Measurements from ENCODE around the gene EFR3B. TPM values are rescaled to one million over a fixed set of nuclear protein-coding genes. Genes with fewer than 3 reads are reported as not detected.
"Not testable (repeated sequence)": the region's sequence is repeated elsewhere in the genome, so short reads cannot be mapped to it uniquely, and the experiment has no call there.

EFR3B gene
- total RNA-seq, 3 donors from 2014 or later (not counting 1 experiment from before 2014, with no cell fraction given): 0.05 TPM; not detected in 2

DNA sequence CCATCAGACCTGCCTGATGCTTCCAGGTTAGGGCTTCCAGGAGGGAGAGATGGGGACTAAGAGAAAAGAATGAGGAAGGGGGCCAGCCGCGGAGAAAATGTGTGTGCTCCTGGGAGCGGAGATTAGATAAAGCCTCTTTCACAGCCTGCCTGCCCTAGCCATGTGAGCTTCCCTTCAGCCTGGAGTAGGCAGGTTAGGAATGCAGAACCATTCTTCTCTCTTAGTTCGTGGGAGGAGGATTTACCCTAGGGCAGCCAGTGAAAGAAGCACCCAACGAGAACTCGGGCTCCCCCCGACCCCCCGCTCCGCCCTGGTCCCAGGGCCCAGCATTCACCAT is 90.4 kb downstream of the EFR3B start:
- TF ChIP-seq, protein P1, sequence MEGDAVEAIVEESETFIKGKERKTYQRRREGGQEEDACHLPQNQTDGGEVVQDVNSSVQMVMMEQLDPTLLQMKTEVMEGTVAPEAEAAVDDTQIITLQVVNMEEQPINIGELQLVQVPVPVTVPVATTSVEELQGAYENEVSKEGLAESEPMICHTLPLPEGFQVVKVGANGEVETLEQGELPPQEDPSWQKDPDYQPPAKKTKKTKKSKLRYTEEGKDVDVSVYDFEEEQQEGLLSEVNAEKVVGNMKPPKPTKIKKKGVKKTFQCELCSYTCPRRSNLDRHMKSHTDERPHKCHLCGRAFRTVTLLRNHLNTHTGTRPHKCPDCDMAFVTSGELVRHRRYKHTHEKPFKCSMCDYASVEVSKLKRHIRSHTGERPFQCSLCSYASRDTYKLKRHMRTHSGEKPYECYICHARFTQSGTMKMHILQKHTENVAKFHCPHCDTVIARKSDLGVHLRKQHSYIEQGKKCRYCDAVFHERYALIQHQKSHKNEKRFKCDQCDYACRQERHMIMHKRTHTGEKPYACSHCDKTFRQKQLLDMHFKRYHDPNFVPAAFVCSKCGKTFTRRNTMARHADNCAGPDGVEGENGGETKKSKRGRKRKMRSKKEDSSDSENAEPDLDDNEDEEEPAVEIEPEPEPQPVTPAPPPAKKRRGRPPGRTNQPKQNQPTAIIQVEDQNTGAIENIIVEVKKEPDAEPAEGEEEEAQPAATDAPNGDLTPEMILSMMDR (IDR thresholded peaks at IDR 0.05): no peak
- Mint-ChIP-seq H3K4me1 (peaks cover 0 to 10% of the 10 kb centered on the region in 2 donors), H3K36me3 (no peaks in the 10 kb centered on the region), H3K27ac (no peak overlapping the region), H3K9me3 (no peaks in the 10 kb centered on the region), H3K27me3 (ENCODE audit: low read depth in 2 of 2) (peaks cover 60 to 67% of the 10 kb centered on the region in 2 donors), H3K4me3 (no peak overlapping the region)
- ATAC-seq: no peak
- Histone ChIP-seq H3K27me3 (ENCODE audit: control insufficient read depth, insufficient read depth, low read length) (peaks cover 30% of the 10 kb centered on the region), H3K27ac (ENCODE audit: low read length) (no peak overlapping the region), H3K4me3 (ENCODE audit: low read length) (no peak overlapping the region), H3K4me1 (ENCODE audit: control insufficient read depth, insufficient read depth, low read length) (peaks cover 14% of the 10 kb centered on the region), H3K36me3 (ENCODE audit: control insufficient read depth, insufficient read depth, low read length) (no peaks in the 10 kb centered on the region), H3K9me3 (ENCODE audit: control insufficient read depth, insufficient read depth, low read length) (no peaks in the 10 kb centered on the region)
- 37% methylated on average over 9 of the region's 9 CpGs for WGBS (ENCODE audit: insufficient coverage)
- intact Hi-C loops (cut with micrococcal nuclease): no loop called here
- no peak for DNase-seq

DNA sequence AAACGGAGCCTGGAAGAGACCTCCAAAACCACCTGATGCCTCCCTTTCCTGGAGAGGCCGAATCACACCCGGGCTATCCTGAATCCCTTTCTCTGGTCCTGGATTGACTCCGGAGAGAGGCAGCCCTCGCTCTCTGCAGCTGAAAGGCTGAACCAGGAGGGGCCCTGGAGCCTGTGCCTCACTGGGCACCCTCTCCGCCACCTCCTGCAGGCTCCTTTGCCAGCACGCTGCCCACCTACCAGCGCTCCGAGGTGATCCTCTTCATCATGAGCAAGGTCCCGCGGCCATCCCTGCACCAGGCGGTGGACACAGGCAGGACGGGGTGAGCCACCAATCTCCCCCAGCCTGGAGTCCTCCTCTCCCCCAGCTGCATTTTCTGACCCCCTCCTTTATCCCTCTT is 90.8 kb downstream of the EFR3B start:
- ATAC-seq (no peak), DNase-seq (no peak)
- TF ChIP-seq, protein P1 (IDR thresholded peaks at IDR 0.05): no peak
- WGBS (ENCODE audit: insufficient coverage): 89% methylated on average over 13 of the region's 13 CpGs
- no peak overlapping the region for H3K4me3 Mint-ChIP-seq
- peaks cover 0 to 10% of the 10 kb centered on the region in 2 donors for H3K4me1 Mint-ChIP-seq
- intact Hi-C loops (cut with micrococcal nuclease): no loop called here
- H3K27ac Mint-ChIP-seq: no peak overlapping the region
- no peaks in the 10 kb centered on the region for H3K36me3 Mint-ChIP-seq
- no peaks in the 10 kb centered on the region for H3K9me3 Mint-ChIP-seq
- Histone ChIP-seq H3K36me3 (ENCODE audit: control insufficient read depth, insufficient read depth, low read length) (no peaks in the 10 kb centered on the region), H3K4me1 (ENCODE audit: control insufficient read depth, insufficient read depth, low read length) (peaks cover 14% of the 10 kb centered on the region), H3K27me3 (ENCODE audit: control insufficient read depth, insufficient read depth, low read length) (peaks cover 30% of the 10 kb centered on the region), H3K9me3 (ENCODE audit: control insufficient read depth, insufficient read depth, low read length) (no peaks in the 10 kb centered on the region), H3K27ac (ENCODE audit: low read length) (no peak overlapping the region), H3K4me3 (ENCODE audit: low read length) (no peak overlapping the region)
- peaks cover 62 to 67% of the 10 kb centered on the region in 2 donors for H3K27me3 Mint-ChIP-seq (ENCODE audit: low read depth in 2 of 2)

DNA sequence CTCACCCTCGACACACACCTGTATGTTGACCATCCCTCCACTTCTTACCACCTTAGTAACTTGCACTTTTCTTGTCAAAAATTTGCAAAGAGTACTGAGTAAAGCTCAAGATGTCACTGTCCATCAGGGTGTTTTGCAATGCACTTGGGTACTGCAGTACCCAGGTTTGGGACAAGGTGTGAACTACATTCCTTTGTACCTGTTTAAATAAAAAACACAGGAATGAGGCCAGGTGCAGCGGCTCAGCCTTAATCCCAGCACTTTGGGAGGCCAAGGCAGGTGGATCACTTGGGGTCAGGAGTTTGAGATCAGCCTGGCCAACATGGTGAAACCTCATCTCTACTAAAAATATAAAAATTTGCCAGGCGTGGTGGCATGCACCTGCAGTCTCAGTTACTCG is 98.7 kb downstream of the EFR3B start:
- H3K4me1 ChIP-seq (ENCODE audit: control insufficient read depth, insufficient read depth, low read length); H3K4me3 Mint-ChIP-seq; DNase-seq; H3K36me3 Mint-ChIP-seq; H3K27ac ChIP-seq (ENCODE audit: low read length); H3K36me3 ChIP-seq (ENCODE audit: control insufficient read depth, insufficient read depth, low read length); H3K4me1 Mint-ChIP-seq; H3K9me3 ChIP-seq (ENCODE audit: control insufficient read depth, insufficient read depth, low read length); H3K4me3 ChIP-seq (ENCODE audit: low read length); intact Hi-C loops (cut with micrococcal nuclease); H3K27ac Mint-ChIP-seq; ATAC-seq; H3K27me3 ChIP-seq (ENCODE audit: control insufficient read depth, insufficient read depth, low read length); H3K9me3 Mint-ChIP-seq: not testable (repeated sequence)
- H3K27me3 Mint-ChIP-seq (ENCODE audit: low read depth in 2 of 2): peaks cover 14 to 23% of the 10 kb centered on the region in 2 donors
- 86% methylated on average over 4 of the region's 4 CpGs for whole genome bisulfite sequencing (ENCODE audit: insufficient coverage)

DNA sequence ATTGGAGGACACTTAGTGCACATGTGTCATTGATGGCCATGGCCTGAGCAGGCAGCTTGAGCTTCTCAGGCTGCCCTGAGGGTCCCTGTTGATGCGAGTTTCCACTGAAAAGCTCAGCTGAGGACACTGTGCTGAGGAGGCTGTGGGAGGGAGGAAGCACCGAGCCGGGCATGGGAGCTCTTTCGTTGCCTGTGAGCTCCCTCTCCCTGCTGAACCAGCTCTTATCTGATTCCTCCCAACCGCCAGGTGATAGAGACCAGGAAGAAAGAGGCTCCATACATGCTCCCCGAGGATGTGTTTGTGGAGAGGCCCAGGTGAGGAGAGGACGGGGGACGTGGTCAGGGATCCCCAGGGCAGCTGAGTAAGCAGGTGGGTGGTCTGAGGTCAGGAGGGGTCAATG is 99.2 kb downstream of the EFR3B start:
- 88% methylated on average over 8 of the region's 8 CpGs for WGBS (ENCODE audit: insufficient coverage)
- Mint-ChIP-seq H3K4me3 (no peak overlapping the region), H3K27ac (no peak overlapping the region), H3K36me3 (no peaks in the 10 kb centered on the region), H3K27me3 (ENCODE audit: low read depth in 2 of 2) (peaks cover 9 to 24% of the 10 kb centered on the region in 2 donors), H3K9me3 (no peaks in the 10 kb centered on the region), H3K4me1 (peaks cover 5 to 10% of the 10 kb centered on the region in 2 donors)
- Histone ChIP-seq H3K36me3 (ENCODE audit: control insufficient read depth, insufficient read depth, low read length) (no peaks in the 10 kb centered on the region), H3K27me3 (ENCODE audit: control insufficient read depth, insufficient read depth, low read length) (no peaks in the 10 kb centered on the region), H3K27ac (ENCODE audit: low read length) (no peak overlapping the region), H3K4me3 (ENCODE audit: low read length) (no peak overlapping the region), H3K4me1 (ENCODE audit: control insufficient read depth, insufficient read depth, low read length) (no peaks in the 10 kb centered on the region), H3K9me3 (ENCODE audit: control insufficient read depth, insufficient read depth, low read length) (no peaks in the 10 kb centered on the region)
- intact Hi-C loops (cut with micrococcal nuclease): no loop called here
- no peak for ATAC-seq
- no peak for DNase-seq
- TF ChIP-seq, protein P1 (IDR thresholded peaks at IDR 0.05): no peak
